Peyer's patch (tissue), 4 donors: ENCODE data around the gene CACYBP.
"Not testable (repeated sequence)": the region's sequence is repeated elsewhere in the genome, so short reads cannot be mapped to it uniquely, and the experiment has no call there.

Source experiments
- CTCF ChIP-seq, 6 experiments: fragments of 450-650 bp in 4 of 6; fragments of 200-600 bp in 2 of 6; sonication (generic) in 1 of 6; IDR thresholded peaks; one replicate each; pipeline ENCODE4 v1.5.1; 2017 to 2019; ENCODE audit warnings: antibody characterized with exemption in 6 of 6, mild to moderate bottlenecking in 3 of 6, moderate library complexity in 1 of 6
- POLR2A ChIP-seq, 2 donors: fragments of 450-650 bp; IDR thresholded peaks; one replicate each; pipeline ENCODE4 v1.5.1; 2017; ENCODE audit warnings: antibody characterized with exemption in 2 of 2, mild to moderate bottlenecking in 2 of 2, moderate library complexity in 2 of 2

DNA sequence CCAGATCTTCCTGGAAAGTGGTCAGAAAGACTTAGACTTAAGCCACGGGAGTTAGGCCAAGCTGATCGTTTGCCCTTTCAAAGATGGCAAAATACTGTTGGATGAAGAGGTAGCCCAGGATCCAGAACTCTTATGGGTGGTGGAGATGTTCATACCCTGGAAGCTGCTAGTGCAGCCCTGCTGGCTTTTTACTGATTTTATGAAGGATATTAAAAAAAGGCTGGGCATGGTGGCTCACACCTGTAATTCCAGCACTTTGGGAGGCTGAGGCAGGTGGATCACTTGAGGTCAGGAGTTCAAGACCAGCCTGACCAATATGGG lies 24.1 kb downstream of the CACYBP start:
- TF ChIP-seq CTCF, POLR2A (IDR thresholded peaks at IDR 0.05): not testable (repeated sequence)
